ENCODE data around the gene ZHX3.

DNA sequence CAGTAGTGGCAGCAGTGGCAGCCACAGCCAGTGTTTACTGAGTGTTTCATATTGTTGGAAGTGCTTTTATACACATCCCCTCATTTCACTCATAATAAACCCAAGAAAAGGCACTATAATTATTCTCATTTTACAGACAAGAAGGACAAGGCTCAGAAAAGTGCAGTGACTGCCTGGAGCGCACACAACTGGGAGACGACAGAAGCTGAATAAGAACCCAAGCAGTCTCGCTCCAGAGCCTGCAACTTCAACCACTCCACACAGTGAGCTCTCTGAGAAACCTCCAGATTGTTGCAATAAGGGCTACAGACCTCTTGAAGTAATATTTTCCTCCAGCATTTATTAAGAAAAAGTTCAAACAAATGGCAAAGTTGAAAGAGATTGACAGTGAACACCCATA is 103.3 kb downstream of the ZHX3 start:
- TF ChIP-seq, protein P1, sequence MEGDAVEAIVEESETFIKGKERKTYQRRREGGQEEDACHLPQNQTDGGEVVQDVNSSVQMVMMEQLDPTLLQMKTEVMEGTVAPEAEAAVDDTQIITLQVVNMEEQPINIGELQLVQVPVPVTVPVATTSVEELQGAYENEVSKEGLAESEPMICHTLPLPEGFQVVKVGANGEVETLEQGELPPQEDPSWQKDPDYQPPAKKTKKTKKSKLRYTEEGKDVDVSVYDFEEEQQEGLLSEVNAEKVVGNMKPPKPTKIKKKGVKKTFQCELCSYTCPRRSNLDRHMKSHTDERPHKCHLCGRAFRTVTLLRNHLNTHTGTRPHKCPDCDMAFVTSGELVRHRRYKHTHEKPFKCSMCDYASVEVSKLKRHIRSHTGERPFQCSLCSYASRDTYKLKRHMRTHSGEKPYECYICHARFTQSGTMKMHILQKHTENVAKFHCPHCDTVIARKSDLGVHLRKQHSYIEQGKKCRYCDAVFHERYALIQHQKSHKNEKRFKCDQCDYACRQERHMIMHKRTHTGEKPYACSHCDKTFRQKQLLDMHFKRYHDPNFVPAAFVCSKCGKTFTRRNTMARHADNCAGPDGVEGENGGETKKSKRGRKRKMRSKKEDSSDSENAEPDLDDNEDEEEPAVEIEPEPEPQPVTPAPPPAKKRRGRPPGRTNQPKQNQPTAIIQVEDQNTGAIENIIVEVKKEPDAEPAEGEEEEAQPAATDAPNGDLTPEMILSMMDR (IDR thresholded peaks at IDR 0.05), result no peak
- no peak for TF ChIP-seq POLR2A (IDR thresholded peaks at IDR 0.05)
